ENCODE measurements around the gene ARF3. TPM values are rescaled to one million over a fixed set of nuclear protein-coding genes. Genes with fewer than 3 reads are reported as not detected.

The ARF3 gene
- total and polyA plus RNA-seq, 2 donors (not counting 3 experiments of a cell fraction or from before 2014, with no cell fraction given) = 149 to 172 TPM

- H2AFZ ChIP-seq (ENCODE audit: low read depth, low read length) = no peak overlapping the region
- CTCF ChIA-PET = interaction anchor here (1.1 to 7.3 kb wide), 4 partner anchors 8 to 27 kb away, joined by 4 to 64 read pairs (median 37); partner anchors contain the start of genes ARF3 and WNT1
These were observed 12.8 kb upstream of the ARF3 start for GRCh38 chr12:48969833-48970701.

DNA sequence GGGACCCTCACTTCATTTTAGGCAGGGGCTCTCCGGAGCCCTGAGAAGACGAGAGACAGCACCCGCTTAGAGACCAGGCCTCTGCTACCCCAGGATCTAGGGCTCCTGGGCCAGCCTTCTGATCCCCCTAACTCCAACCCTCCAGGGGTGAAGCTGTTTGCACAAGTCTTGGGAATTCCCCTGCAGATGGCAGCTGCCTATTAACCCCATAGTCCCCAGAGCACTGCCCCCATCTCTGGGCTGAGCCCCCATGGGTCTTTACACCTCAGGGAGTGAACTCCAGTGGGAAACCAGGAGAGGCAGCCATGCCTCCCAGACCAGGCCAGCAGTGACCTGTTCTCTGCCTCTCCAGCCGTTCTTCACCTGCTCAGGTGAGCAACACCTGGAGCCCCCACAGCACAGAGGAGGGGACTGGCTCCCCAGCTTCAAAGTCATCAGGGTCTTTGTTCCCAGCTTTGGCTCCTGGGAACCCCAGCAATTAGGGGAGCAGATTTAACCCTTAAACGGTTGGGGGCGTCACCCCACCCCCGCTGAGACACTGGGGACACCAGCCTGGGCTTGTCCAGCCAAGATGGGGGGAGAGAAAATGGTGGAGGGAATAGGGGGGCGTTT is 12.0 kb upstream of the ARF3 start:
- Histone ChIP-seq H3K9me1 (replicated peaks; ENCODE audit: control insufficient read depth, extremely low read depth, insufficient read depth, low read length) (no peaks in the 10 kb centered on the region), H3K9ac (replicated peaks; ENCODE audit: extremely low read depth, insufficient read depth, low read length) (no peak overlapping the region), H3K4me2 (ENCODE audit: insufficient read depth, low read length) (no peak overlapping the region), H3K27ac (ENCODE audit: insufficient read depth, low read depth, low read length) (no peak overlapping the region), H3K4me1 (ENCODE audit: control insufficient read depth, extremely low read depth, insufficient read depth, low read length) (no peaks in the 10 kb centered on the region), H4K20me1 (replicated peaks; ENCODE audit: control insufficient read depth, extremely low read depth, insufficient read depth, low read length) (no peaks in the 10 kb centered on the region), H2AFZ (ENCODE audit: low read depth, low read length) (no peak overlapping the region), H3K27me3 (ENCODE audit: control insufficient read depth in 2 of 2, insufficient read depth in 2 of 2, low read length in 2 of 2) (peaks cover 58 to 59% of the 10 kb centered on the region in 2 experiments), H3K79me2 (ENCODE audit: control insufficient read depth, insufficient read depth, low read length) (no peaks in the 10 kb centered on the region), H3K4me3 (replicated peaks in 1 of 3; ENCODE audit: insufficient read depth in 1 of 3, low read depth in 1 of 3, low read length in 3 of 3) (no peak overlapping the region), H3K9me3 (replicated peaks; ENCODE audit: control insufficient read depth, insufficient read depth, low read length) (no peaks in the 10 kb centered on the region), H3K36me3 (ENCODE audit: control insufficient read depth in 2 of 2, extremely low read depth in 1 of 2, insufficient read depth in 2 of 2, low read length in 2 of 2) (no peaks in the 10 kb centered on the region)
- no peak for TF ChIP-seq CTCF (IDR thresholded peaks at IDR 0.05; ENCODE audit: extremely low read depth in 1 of 2, insufficient read depth in 1 of 2, low read depth in 1 of 2, low read length in 2 of 2)
- TF ChIP-seq MAX (IDR thresholded peaks at IDR 0.05; ENCODE audit: insufficient read depth, insufficient read length) = no peak
- no peak for TF ChIP-seq POLR2A (IDR thresholded peaks at IDR 0.05; ENCODE audit: low read depth, low read length)
- no peak for TF ChIP-seq EZH2 (IDR thresholded peaks at IDR 0.05; ENCODE audit: borderline replicate concordance, low read depth, low read length, severe bottlenecking)
- no peak for TF ChIP-seq FOS (IDR thresholded peaks at IDR 0.05; ENCODE audit: borderline replicate concordance, insufficient read depth, low read length)
- TF ChIP-seq GATA2 (IDR thresholded peaks at IDR 0.05; ENCODE audit: insufficient read depth, insufficient read length, low read depth, low read length) = no peak
- no peak for TF ChIP-seq MYC (IDR thresholded peaks at IDR 0.05; ENCODE audit: low read depth, low read length)
- no peak for TF ChIP-seq JUN (IDR thresholded peaks at IDR 0.05; ENCODE audit: borderline replicate concordance, insufficient read depth, insufficient read length, low read depth)
- no peak for TF ChIP-seq POLR2AphosphoS5 (IDR thresholded peaks at IDR 0.05; ENCODE audit: insufficient read depth, low read depth, low read length)
- no TSS peak for BruUV-seq (replicated peaks)
- dilution Hi-C loops (cut with MboI; ENCODE audit: extremely low pct_ligation_motif_present, low sequenced_read_pairs) (no loop called here), intact Hi-C loops (cut with micrococcal nuclease) (no loop called here)
- ChIA-PET POLR2A (no interaction called here), CTCF (interaction anchor here (1.1 to 7.3 kb wide), 6 partner anchors 9 to 116 kb away, joined by 4 to 64 read pairs (median 11); partner anchors contain the start of genes ARF3 and WNT1)
- DNase-seq (ENCODE audit: low read depth, low spot score) (no peak), FAIRE-seq (no peak)

More at GRCh38 chr12:48969833-48970701, 12.8 kb upstream of the ARF3 start:
- H3K4me1 ChIP-seq (ENCODE audit: control insufficient read depth, extremely low read depth, insufficient read depth, low read length) = no peaks in the 10 kb centered on the region
- no peaks in the 10 kb centered on the region for H3K9me1 ChIP-seq (replicated peaks; ENCODE audit: control insufficient read depth, extremely low read depth, insufficient read depth, low read length)
- peak; percentile 93 for TF ChIP-seq EZH2 (IDR thresholded peaks at IDR 0.05; ENCODE audit: borderline replicate concordance, low read depth, low read length, severe bottlenecking)
- no peak for TF ChIP-seq POLR2AphosphoS5 (IDR thresholded peaks at IDR 0.05; ENCODE audit: insufficient read depth, low read depth, low read length)
- H3K4me3 ChIP-seq (replicated peaks in 1 of 3; ENCODE audit: insufficient read depth in 1 of 3, low read depth in 1 of 3, low read length in 3 of 3) = no peak overlapping the region
- intact Hi-C loops (cut with micrococcal nuclease) (no loop called here), dilution Hi-C loops (cut with MboI; ENCODE audit: extremely low pct_ligation_motif_present, low sequenced_read_pairs) (no loop called here)
- H3K4me2 ChIP-seq (ENCODE audit: insufficient read depth, low read length) = no peak overlapping the region
- BruUV-seq (replicated peaks) = no TSS peak
- H3K9ac ChIP-seq (replicated peaks; ENCODE audit: extremely low read depth, insufficient read depth, low read length) = no peak overlapping the region
- POLR2A ChIA-PET = no interaction called here
- no peaks in the 10 kb centered on the region for H3K36me3 ChIP-seq (ENCODE audit: control insufficient read depth in 2 of 2, extremely low read depth in 1 of 2, insufficient read depth in 2 of 2, low read length in 2 of 2)
- no peaks in the 10 kb centered on the region for H3K9me3 ChIP-seq (replicated peaks; ENCODE audit: control insufficient read depth, insufficient read depth, low read length)
- peak; percentile 49 for FAIRE-seq
- H4K20me1 ChIP-seq (replicated peaks; ENCODE audit: control insufficient read depth, extremely low read depth, insufficient read depth, low read length) = no peaks in the 10 kb centered on the region
- DNase-seq (ENCODE audit: low read depth, low spot score) = no peak
- no peaks in the 10 kb centered on the region for H3K79me2 ChIP-seq (ENCODE audit: control insufficient read depth, insufficient read depth, low read length)
- H3K27ac ChIP-seq (ENCODE audit: insufficient read depth, low read depth, low read length) = no peak overlapping the region
- peaks cover 56% of the 10 kb centered on the region in 2 experiments for H3K27me3 ChIP-seq (ENCODE audit: control insufficient read depth in 2 of 2, insufficient read depth in 2 of 2, low read length in 2 of 2)

Data from endothelial cell of umbilical vein (primary cell).